AG09309 (cell line): ENCODE measurements around the gene MEOX1.
"Not testable (repeated sequence)": the region's sequence is repeated elsewhere in the genome, so short reads cannot be mapped to it uniquely, and the experiment has no call there.

ENCODE experiments used
- DNase-seq: peaks from one replicate; pipeline ENCODE4 v3.0.0-alpha.2; 2010; ENCODE audit warnings: low read depth
- H3K4me3 ChIP-seq: 2 replicates; pipeline ENCODE4 v1.5.1; 2011; ENCODE audit warnings: mild to moderate bottlenecking, low read depth, low read length, moderate library complexity; ENCODE audit not compliant: control insufficient read depth
- CTCF ChIP-seq: IDR thresholded peaks from 2 replicates; pipeline ENCODE4 v1.5.1; 2011; ENCODE audit warnings: mild to moderate bottlenecking, low read depth, low read length, inconsistent platforms; ENCODE audit not compliant: insufficient read depth, control insufficient read depth; ENCODE audit errors: missing control alignments

Gene MEOX1

DNA sequence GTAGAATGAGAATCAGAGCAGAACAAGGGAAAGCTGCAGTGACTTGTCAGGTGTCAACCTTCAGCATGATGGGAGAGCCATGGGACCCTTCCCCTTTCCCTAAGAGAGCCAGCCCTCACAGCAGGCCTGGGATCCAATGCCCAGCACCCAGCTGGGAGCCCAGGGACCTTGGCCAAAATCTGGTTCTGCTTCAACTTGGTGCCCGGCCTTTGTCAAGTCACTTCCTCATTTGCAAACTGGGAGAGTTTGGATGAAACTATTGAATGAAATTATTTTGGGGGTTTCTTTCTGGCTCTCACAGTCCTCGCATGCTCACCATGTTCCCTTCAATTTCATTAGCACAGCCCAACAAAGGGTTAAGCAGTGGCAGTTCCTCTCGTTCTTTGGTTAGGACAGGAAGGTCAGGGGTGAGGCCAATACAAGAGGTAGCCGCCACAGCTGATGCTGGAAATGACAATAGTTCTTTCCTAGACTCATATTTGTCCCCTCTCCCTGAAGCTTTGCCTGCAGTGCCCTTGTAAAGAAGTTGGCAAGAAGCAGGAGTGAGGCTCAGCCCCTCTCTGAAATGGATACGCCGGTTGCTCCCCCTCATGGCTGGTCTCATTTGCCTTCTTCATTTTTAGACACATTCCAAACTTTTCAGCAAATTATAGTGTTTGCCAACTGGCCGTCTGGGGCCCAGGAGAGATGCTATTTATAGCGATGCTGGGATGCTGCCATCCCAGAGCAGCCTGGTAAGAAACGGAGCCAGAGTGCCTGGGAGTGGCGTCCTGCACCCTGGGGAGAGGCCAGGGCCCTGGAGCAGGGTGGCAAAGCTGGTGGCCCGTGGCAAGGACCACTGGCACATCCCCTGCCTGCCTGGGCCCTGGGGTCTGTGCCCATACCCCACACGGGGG, 34.5 kb upstream of the MEOX1 start:
- TF ChIP-seq CTCF: peak; percentile 17
- H3K4me3 ChIP-seq: no peak overlapping the region
- no peak for DNase-seq

GRCh38 chr17:43694081-43694870, 32.6 kb upstream of the MEOX1 start:
- TF ChIP-seq CTCF: peak; percentile 89
- no peak for DNase-seq
- no peak overlapping the region for H3K4me3 ChIP-seq

DNA sequence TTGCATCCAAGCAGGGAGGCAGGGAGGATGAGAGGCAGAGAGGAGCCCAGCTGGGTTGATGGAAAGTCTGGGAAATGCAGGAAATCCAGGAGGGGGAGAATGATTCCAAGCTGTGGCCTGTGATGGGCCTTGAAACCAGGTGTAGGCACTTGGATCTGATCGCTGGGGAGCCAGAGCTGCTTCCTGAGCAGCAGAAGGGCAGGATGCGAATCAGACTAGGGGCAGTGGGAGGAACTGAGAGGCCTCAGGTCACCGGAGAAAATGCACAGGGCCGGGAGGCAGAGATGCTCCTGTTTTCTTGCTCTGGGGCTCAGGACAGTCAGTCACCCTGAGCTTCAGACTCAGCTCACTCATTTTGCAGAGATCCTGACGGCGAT, 29.6 kb upstream of the MEOX1 start:
- no peak overlapping the region for H3K4me3 ChIP-seq
- no peak for TF ChIP-seq CTCF
- DNase-seq: no peak

- H3K4me3 ChIP-seq: no peak overlapping the region
- DNase-seq: no peak
- no peak for TF ChIP-seq CTCF
Observed at GRCh38 chr17:43690624-43691316, 29.0 kb upstream of the MEOX1 start.

- no peak for TF ChIP-seq CTCF
- H3K4me3 ChIP-seq: no peak overlapping the region
- DNase-seq: no peak
Observed at GRCh38 chr17:43689814-43690213, 28.1 kb upstream of the MEOX1 start.

GRCh38 chr17:43689131-43689530, 27.4 kb upstream of the MEOX1 start:
- no peak for DNase-seq
- H3K4me3 ChIP-seq: no peak overlapping the region
- no peak for TF ChIP-seq CTCF

DNA sequence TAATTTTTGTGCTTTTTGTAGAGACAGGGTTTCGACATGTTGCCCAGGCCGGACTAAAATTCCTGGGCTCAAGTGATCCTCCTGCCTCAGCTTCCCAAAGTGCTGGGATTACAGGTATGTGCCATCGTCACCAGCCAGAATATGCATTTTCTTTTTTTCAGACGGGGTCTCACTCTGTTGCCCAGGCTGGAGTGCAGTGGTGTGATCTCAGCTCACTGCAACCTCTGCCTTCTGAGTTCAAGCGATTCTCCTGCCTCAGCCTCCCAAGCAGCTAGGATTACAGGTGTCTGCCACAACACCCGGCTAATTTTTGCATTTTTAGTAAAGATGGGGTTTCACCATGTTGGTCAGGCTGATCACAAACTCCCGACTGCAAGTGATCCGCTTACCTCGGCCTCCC, 25.2 kb upstream of the MEOX1 start:
- DNase-seq, H3K4me3 ChIP-seq: not testable (repeated sequence)
